HS-5 (cell line): ENCODE results near the gene SLC22A2.
A peak's percentile ranks its signal among the peaks of the same experiment; 100 is the strongest.
"Not testable (repeated sequence)": the region's sequence is repeated elsewhere in the genome, so short reads cannot be mapped to it uniquely, and the experiment has no call there.

Experiments
- DNase-seq: peaks from one replicate; pipeline ENCODE4 v3.0.0-alpha.2; 2012; ENCODE audit warnings: low read depth

Gene SLC22A2

GRCh38 chr6:160258346-160259142 lies at the start of gene SLC22A2:
SLC22A2 (minus strand) TSS chr6:160258821; CDS start chr6:160258757, 64 bp downstream.
- DNase-seq = no peak

- DNase-seq = no peak
These were observed 47.5 kb upstream of the SLC22A2 start for GRCh38 chr6:160305926-160306713.

DNA sequence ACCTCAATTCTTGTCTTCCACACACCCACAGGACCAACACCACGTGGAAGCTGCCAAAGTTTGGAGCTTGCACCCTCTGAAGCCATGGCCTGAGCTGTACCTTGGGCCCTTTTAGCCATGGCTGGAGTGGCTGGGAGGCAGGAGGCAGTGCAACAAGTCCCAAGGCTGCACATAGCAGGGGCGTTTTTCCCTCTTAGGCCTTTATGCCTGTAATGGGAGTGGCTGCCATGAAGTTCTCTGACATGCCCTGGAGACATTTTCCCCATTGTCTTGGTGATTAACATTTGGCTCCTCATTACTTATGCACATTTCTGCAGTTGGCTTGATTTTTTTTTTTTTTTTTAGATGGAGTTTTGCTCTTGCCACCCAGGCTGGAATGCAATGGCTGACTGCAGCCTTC lies 45.2 kb upstream of the SLC22A2 start:
- no peak for DNase-seq

GRCh38 chr6:160302431-160303082 lies 43.9 kb upstream of the SLC22A2 start:
- not testable (repeated sequence) for DNase-seq

DNA sequence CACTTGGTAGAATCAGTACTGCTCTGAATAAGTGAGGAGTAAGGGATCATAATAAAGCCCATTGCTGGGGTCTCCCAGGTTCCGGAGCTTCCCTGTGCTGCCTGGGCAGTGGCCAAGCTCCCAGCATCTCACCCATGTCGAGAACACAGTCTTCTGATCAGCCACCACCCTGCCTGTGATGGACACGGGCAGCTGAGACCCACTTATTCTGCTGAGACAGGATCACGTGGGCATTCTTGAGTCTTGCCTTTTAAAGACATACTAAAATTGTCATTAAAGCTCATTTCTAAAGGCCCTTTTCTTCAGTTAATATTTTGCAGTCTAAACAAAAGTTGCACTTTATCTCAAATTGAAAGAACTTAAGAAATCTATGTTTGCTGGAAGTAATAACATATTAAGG lies 42.7 kb upstream of the SLC22A2 start:
- DNase-seq = no peak

DNA sequence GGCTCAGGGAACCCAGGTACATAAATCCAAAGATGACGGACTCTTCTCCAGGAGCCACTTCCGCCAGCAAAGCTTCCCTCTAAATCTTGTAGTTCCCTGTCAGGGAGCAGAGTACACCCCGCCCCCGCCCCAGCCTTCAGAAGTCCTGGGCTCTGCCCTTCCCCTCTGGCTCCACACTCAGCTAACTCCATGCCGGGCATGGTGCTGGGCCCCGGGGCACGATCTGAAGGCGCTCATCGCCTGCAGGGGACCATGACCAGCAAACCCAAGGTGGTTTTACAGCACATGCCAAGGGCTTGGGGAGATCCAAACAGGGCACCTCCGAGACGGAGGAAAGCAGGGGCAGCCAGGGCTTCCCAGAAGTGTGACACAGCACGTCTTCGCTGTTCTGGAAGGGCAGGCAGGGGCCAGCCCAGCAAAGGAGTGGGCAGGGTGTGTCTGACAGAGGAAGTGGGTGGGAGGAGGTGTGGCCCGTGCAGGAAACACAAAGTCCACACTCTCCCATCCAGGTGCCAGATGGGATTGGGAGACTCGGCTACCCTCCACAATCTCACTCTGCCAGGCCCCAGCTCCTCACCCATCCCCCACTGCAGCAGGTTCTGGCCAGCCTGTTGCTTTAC lies 41.6 kb upstream of the SLC22A2 start:
- no peak for DNase-seq

- no peak for DNase-seq
These were observed 40.9 kb upstream of the SLC22A2 start for GRCh38 chr6:160299559-160299958.

DNA sequence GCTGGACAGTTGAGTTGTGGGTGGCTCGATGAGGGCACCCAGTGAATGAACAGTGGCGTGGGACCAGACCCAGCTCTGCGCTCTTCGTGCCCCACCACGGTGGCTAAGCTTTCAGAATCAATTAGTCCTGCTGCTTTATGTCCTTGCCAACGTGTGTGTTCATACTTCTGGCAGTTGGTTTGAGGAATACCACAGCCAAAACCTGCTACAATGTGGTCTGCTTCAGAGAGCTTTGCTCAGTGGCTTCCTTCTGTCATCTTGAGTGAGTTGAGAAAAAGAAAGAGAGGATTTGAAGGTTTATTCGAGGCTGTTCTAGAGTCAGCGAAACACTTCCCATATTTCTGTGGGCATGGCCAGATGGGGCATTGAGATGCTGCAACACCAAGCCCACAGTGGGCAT lies 39.5 kb upstream of the SLC22A2 start:
- no peak for DNase-seq

GRCh38 chr6:160297310-160297709 lies 38.7 kb upstream of the SLC22A2 start:
- no peak for DNase-seq

- DNase-seq = no peak
These were observed 35.2 kb upstream of the SLC22A2 start for GRCh38 chr6:160293844-160294243.

- no peak for DNase-seq
These were observed 27.0 kb upstream of the SLC22A2 start for GRCh38 chr6:160285541-160286105.

GRCh38 chr6:160284575-160284974 lies 26.0 kb upstream of the SLC22A2 start:
- no peak for DNase-seq

DNA sequence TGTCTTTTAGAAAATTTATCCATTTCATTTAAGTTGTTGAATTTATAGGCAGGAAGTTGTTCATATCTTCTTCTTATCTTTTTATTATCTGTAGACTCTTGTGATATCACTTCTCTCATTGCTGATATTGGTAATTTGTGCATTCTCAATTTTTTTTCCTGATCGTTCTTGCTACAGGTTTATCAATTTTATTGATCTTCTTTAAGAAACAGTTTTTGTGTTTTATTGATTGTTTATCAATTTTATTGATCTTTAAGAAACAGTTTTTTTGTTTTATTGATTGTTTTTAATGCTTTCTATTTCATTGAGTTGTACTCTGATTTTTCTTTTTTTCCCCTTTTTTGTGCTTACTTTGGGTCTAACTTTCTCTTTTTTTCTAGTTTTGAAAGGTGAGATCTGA lies 23.8 kb upstream of the SLC22A2 start:
- DNase-seq = no peak

DNA sequence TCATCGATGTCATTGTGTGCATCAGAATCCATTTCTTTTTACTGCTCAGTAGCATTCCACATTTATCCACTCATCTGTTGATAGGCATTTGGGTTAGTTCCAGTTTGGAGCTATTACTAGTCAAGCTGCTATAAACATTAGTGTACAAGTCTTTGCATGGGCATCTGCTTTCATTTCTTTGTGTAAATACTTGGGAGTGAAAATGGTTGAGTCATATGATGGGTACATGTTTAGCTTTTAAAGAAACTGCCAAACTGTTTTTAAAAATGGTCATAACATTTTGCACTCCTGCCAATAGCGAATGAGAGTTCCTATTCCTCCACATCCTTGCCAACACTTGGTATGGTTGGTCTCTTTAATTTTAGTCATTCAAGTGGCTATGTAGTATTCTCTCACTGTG lies 21.2 kb upstream of the SLC22A2 start:
- peak; percentile 15 for DNase-seq

DNA sequence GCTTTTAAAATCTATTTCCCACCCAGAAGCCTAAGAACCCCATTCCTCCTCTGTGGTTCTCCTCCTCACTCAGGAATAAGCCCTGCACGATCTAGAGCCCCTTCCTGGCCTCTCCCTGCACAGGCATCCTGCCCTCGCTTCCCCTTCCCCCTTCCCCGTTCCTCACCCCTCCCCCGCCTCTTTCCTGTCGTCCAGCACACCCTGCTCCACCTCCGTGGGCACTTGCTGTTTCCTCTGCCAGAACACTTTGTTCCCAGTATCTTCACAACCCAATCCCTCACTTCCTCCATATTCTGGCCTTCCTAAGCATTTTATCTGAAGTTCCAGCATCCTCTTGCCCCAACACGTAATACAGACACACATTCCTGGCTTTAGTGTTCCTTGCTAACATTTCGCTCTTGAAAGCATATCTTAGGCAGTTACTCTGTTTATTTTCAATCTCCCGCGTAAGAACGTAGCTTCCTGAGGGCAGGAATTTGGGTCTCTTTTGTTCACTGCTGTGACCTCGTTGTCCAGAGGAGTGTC lies 20.2 kb upstream of the SLC22A2 start:
- DNase-seq = no peak

- no peak for DNase-seq
These were observed 19.7 kb upstream of the SLC22A2 start for GRCh38 chr6:160278311-160278710.

- no peak for DNase-seq
These were observed 18.9 kb upstream of the SLC22A2 start for GRCh38 chr6:160277546-160277945.

DNA sequence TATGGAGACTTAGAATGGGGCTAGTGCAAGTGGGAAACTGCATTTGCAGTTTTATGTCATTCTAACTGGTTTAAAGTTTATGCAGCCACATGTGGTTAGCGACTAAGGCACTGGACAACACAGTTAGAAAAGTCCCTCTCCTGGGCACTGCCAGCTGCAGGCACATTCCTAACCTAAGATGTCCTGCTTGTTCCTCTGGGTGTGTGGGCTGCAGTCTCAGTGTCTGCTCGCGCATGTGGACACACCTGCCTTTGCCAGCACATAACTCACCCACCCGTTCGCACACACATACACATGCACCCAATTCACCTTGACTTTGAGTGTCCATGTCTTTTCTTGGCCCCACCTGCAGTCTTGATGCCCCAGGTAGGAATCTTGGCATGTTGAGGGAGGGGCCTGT lies 18.5 kb upstream of the SLC22A2 start:
- DNase-seq = no peak

DNA sequence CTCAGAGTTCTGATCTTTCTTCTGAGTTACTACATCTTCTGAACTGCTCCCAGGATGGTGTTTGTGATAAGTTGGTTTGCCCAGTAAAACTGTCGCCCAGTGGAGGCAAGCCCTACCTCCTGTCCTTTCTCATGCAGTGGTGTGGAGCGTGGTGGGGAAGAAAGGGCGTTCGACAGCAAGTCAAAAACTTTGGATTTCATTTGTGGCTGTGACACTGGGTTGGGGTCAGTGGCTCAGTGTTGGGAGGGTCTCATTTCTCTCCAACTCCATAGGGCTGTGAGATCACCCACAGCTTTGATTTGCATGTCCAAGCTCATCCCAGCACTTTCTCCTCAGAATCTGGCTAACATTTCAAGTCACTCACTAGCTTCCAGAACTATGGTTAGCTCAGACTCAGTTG lies 17.5 kb upstream of the SLC22A2 start:
- no peak for DNase-seq

DNA sequence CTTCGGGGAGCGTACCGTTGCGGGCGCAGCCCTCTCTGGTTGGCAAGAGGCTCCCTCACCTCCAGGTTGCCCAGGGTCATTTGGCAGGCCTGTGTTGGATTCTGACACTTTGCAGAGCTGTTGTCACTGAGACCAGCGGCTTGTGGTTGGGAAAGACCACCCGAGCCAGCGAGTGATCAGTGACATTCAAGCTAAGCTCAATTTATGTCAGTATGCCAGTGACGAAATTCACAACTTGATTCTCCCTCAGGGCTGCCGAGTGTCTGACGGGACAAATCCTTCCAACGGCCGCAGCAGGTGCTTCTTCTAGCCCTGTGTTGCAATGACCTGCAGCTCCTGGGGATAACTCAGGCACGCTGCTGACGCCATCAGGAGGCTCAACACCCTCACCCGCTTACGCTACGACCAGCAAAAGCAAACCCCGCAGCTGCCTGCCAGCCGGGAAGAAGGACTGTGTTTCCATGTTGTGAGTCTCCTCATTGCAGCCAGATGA lies 16.9 kb upstream of the SLC22A2 start:
- DNase-seq = no peak

GRCh38 chr6:160274871-160275510 lies 16.4 kb upstream of the SLC22A2 start:
- no peak for DNase-seq
